A549 treated with Hydrocortisone at 1 μM for 4 hours (cell line): ENCODE results near the gene MID1. TPM values are rescaled to one million over a fixed set of nuclear protein-coding genes. Genes with fewer than 3 reads are reported as not detected.

Experiments used
- total RNA-seq: library from RNA; stranded (reverse); fragments of 200-300 nt; extraction: Qiagen RNA extraction; gene quantifications from 5 replicates; pipeline ENCODE4 v1.2.3, GENCODE V29; 2022

MID1 gene, protein sequence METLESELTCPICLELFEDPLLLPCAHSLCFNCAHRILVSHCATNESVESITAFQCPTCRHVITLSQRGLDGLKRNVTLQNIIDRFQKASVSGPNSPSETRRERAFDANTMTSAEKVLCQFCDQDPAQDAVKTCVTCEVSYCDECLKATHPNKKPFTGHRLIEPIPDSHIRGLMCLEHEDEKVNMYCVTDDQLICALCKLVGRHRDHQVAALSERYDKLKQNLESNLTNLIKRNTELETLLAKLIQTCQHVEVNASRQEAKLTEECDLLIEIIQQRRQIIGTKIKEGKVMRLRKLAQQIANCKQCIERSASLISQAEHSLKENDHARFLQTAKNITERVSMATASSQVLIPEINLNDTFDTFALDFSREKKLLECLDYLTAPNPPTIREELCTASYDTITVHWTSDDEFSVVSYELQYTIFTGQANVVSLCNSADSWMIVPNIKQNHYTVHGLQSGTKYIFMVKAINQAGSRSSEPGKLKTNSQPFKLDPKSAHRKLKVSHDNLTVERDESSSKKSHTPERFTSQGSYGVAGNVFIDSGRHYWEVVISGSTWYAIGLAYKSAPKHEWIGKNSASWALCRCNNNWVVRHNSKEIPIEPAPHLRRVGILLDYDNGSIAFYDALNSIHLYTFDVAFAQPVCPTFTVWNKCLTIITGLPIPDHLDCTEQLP
- total RNA-seq: 26.4 to 32.2 TPM (median 30.6 TPM) in 5 replicates

DNA sequence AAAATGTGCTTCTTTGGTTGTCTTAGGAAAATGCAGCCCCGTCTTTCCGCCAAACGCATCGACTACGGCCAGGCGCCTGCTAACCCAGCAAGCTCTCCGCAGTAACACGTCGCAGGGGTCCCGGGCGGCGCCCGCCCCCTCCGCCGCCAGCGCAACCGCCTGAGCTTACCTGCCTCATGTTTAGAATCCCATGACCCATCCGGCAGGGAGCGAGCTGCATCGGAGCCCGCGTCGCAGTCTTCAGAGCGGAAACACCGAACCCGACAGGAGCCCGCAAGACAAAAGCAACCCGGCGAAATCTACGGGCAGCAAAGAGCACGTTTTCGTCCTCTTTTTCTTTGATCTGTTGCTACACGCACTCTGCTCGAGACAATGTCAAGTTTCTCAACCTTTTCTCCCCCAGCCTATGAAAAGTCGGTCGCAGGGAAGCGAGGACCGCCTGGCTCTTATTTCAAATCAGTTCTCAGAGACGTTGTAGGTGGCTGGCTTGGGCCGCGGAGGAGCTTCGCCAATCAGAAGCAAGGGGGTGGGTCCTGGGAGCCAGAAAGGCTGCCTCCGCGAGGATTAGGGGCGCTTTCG lies at the start of gene MID1:
Gene MID1 (minus strand): TSS at position 465 of the 579 bp plus-strand sequence. CDS start 53,038 bp downstream, outside the sequence.

